ENCODE measurements around the gene TLK2.
"Not testable (repeated sequence)": the region's sequence is repeated elsewhere in the genome, so short reads cannot be mapped to it uniquely, and the experiment has no call there.

TLK2 gene

DNA sequence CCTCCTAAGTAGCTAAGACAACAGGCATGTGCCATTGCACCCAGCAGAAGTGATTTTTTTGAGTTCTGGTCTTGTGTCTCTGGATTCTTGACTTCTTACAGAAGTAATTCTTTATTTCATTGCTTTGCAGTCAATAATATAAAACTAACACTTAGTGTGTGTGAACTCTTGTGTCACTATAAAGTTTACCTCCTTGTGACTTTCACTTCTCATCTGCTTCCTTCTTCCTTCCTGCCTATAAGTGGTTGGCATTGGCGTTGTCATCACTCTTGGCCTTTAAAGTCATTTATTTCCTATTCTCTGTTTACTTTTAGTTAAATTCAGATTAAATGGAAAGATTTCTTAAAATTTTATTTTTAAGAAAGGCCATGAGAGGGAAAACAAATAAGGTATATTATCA is 12.4 kb downstream of the TLK2 start:
- DNase-seq (ENCODE audit: low spot score), result not testable (repeated sequence)

- DNase-seq (ENCODE audit: low spot score), result not testable (repeated sequence)
Observed at GRCh38 chr17:62493049-62493655, 14.5 kb downstream of the TLK2 start.

DNA sequence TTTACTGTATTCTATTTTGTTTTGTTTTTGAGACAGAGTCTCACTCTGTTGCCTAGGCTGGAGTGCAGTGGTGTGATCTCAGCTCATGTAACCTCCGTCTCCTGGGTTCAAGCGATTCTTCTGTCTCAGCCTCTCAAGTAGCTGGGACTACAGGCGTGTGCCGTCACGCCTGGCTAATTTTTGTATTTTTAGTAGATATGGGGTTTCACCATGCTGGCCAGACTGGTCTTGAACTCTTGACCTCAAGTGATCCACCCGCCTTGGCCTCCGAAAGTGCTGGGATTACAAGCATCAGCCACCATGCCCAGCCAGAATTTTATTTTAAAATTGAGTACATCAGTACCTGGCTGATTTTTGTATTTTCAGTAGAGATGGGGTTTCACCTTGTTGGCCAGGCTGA is 15.4 kb downstream of the TLK2 start:
- DNase-seq (ENCODE audit: low spot score), result not testable (repeated sequence)

DNA sequence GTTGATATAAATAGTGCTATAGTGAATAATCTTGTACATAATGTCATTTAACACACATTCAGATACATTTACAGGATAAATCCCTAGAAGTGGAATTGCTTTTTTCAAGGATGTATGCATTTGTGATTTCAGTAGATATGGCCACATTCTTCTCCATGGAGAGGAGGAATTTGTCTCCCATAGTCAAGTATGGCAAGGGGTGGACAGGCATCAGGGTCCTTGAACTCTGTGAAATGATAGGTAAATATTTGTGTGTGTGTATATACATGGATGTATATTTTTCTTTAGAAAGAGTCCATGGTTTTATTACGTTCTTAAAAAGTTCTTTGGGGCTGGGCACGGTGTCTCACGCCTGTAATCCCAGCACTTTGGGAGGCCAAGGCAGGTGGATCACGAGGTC is 17.7 kb downstream of the TLK2 start:
- not testable (repeated sequence) for DNase-seq (ENCODE audit: low spot score)

DNA sequence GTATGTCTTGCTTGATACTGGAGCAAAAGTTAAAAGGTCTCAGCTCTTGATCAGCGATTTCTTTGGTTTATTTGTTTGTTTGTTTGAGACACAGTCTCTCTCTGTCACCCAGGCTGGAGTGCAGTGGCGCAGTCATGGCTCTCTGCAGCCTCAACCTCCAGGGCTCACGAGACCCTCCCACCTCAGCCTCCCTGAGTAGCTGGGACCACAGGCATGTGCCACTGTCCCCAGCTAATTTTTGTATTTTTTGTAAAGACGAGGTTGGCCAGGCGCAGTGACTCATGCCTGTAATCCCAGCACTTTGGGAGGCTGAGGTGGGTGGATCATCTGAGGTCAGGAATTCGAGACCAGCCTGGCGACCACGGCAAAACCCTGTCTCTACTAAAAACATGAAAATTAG is 20.2 kb downstream of the TLK2 start:
- not testable (repeated sequence) for DNase-seq (ENCODE audit: low spot score)

DNA sequence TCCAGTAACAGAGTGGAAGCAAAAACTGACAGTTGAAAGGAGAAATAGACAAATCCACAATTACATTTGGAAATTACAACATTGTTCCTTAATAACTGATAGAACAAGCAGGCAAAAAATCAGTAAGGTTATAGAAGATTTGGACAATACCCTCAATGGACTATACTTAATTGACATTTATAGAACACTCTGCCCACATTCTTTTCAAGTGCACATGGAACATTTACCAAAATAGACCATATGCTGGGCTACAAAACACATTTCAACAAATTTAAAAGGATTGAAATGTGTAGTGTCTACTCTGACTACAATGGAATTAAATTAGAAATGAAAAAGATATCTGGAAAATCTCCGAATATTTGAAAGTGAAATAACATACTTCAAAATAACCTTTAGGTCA is 21.8 kb downstream of the TLK2 start:
- DNase-seq (ENCODE audit: low spot score), result not testable (repeated sequence)

GRCh38 chr17:62504857-62505256 is 26.2 kb downstream of the TLK2 start:
- DNase-seq (ENCODE audit: low spot score), result not testable (repeated sequence)

GRCh38 chr17:62507191-62507836 is 28.7 kb downstream of the TLK2 start:
- DNase-seq (ENCODE audit: low spot score), result not testable (repeated sequence)

GRCh38 chr17:62510247-62510819 is 31.7 kb downstream of the TLK2 start:
- not testable (repeated sequence) for DNase-seq (ENCODE audit: low spot score)

- not testable (repeated sequence) for DNase-seq (ENCODE audit: low spot score)
Observed at GRCh38 chr17:62511014-62511413, 32.4 kb downstream of the TLK2 start.

- not testable (repeated sequence) for DNase-seq (ENCODE audit: low spot score)
Observed at GRCh38 chr17:62516376-62516775, 37.8 kb downstream of the TLK2 start.

- DNase-seq (ENCODE audit: low spot score), result not testable (repeated sequence)
Observed at GRCh38 chr17:62521295-62521694, 42.7 kb downstream of the TLK2 start.

- not testable (repeated sequence) for DNase-seq (ENCODE audit: low spot score)
Observed at GRCh38 chr17:62524077-62524476, 45.5 kb downstream of the TLK2 start.

DNA sequence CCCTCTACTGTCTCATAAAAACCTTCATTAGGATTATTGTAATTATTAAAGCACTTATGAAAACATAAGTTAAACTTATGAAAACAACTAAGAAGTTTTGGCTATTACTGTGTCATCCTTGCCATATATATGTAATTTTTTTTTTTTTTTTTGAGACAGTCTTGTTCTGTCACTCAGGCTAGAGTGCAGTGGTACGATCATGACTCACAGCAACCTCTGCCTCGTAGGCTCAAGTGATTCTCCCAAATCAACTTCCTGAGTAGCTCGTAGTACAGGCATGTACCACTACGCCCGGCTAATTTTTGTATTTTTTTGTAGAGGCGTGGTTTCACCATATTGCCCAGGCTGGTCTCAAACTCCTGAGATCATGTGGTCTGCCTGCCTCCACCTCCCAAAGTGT is 46.7 kb downstream of the TLK2 start:
- DNase-seq (ENCODE audit: low spot score), result not testable (repeated sequence)

- DNase-seq (ENCODE audit: low spot score), result not testable (repeated sequence)
Observed at GRCh38 chr17:62530936-62531335, 52.3 kb downstream of the TLK2 start.

DNA sequence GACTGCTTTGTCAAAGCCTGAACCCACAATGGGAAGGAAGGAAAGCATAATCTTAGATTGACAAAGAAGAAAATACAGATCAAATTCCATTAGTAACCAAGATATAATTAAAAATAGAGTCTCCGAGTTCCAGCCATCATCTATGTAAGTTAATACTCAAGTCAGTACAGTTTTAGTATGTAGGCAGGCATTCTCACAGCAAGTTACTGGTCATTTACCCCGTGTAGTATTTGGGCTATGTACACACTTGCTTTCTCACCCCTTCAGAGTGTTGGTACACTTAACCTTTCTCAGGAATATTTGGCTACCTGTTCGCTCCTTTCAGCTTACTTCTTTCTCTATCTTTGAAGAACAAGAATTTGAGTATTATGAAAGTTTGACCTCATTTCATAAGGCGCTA is 57.9 kb downstream of the TLK2 start:
- DNase-seq (ENCODE audit: low spot score), result not testable (repeated sequence)

- not testable (repeated sequence) for DNase-seq (ENCODE audit: low spot score)
Observed at GRCh38 chr17:62541073-62541472, 62.4 kb downstream of the TLK2 start.

GRCh38 chr17:62543278-62543775 is 64.7 kb downstream of the TLK2 start:
- DNase-seq (ENCODE audit: low spot score), result not testable (repeated sequence)

DNA sequence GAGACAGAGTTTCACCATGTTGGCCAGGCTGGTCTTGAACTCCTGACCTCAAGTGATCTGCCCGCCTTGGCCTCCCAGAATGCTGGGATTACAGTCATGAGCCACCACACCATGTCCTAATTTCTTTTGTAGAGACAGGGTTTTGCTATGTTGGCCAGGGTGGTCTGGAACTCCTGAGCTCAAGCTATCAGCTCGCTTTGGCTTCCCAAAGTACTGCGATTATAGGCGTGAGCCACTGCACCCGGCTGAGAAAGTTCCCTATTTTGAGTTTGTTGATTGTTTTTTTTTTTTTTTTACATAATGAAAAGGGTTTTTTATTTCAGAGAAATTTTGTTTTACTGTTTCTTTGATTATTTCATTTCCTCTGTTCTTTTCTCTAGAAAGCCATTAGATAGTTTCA is 67.4 kb downstream of the TLK2 start:
- not testable (repeated sequence) for DNase-seq (ENCODE audit: low spot score)

GRCh38 chr17:62552851-62553659 is 74.4 kb downstream of the TLK2 start:
- DNase-seq (ENCODE audit: low spot score), result not testable (repeated sequence)

DNA sequence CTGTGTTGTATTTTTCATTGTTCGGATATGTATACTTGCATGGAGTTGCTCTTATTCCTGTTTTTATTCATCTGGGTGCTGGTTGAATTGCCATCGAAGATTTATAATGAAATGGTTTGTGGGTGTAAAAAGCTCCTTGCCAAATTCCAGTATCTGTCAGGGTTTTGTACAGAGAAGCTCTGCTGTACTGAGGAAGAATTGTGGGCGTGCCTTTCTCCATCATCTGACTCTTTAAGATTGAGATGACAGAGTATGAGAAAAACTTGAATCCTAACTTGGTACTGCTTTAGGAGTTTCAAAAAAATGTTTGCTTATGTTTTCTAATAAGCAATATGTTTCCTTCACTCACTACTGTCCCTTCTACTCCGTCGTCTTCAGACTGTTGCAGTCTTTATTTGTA is 78.9 kb downstream of the TLK2 start:
- not testable (repeated sequence) for DNase-seq (ENCODE audit: low spot score)

- not testable (repeated sequence) for DNase-seq (ENCODE audit: low spot score)
Observed at GRCh38 chr17:62558941-62559340, 80.3 kb downstream of the TLK2 start.
